HPDE6-E6E7 (cell line): Measurements from ENCODE around the gene ZC3H12C.

Source experiments
- DNase-seq: peaks from one replicate; pipeline ENCODE4 v3.0.0; 2011; ENCODE audit warnings: missing footprints; ENCODE audit errors: extremely low spot score

ZC3H12C gene

GRCh38 chr11:110152199-110152598 lies 59.0 kb downstream of the ZC3H12C start:
- DNase-seq: no peak

GRCh38 chr11:110153474-110153873 lies 60.3 kb downstream of the ZC3H12C start:
- no peak for DNase-seq

GRCh38 chr11:110156503-110156902 lies 63.3 kb downstream of the ZC3H12C start:
- no peak for DNase-seq

GRCh38 chr11:110158317-110159200 lies 65.4 kb downstream of the ZC3H12C start:
- no peak for DNase-seq

GRCh38 chr11:110159476-110159875 lies 66.3 kb downstream of the ZC3H12C start:
- DNase-seq: no peak

- DNase-seq: no peak
Measured at GRCh38 chr11:110160016-110160415, 66.8 kb downstream of the ZC3H12C start.

GRCh38 chr11:110160437-110160836 lies 67.2 kb downstream of the ZC3H12C start:
- no peak for DNase-seq

GRCh38 chr11:110161061-110161460 lies 67.9 kb downstream of the ZC3H12C start:
- no peak for DNase-seq

GRCh38 chr11:110162216-110162615 lies 69.0 kb downstream of the ZC3H12C start:
- DNase-seq: no peak

- no peak for DNase-seq
Measured at GRCh38 chr11:110165039-110165925, 72.1 kb downstream of the ZC3H12C start.

- DNase-seq: no peak
Measured at GRCh38 chr11:110168033-110168803, 75.0 kb downstream of the ZC3H12C start.

GRCh38 chr11:110169738-110170137 lies 76.5 kb downstream of the ZC3H12C start:
- DNase-seq: no peak

- DNase-seq: no peak
Measured at GRCh38 chr11:110172468-110173065, 79.4 kb downstream of the ZC3H12C start.

- DNase-seq: peak; percentile 56
Measured at GRCh38 chr11:110173811-110174644, 80.8 kb downstream of the ZC3H12C start.

- DNase-seq: no peak
Measured at GRCh38 chr11:110174645-110175310, 81.6 kb downstream of the ZC3H12C start.

GRCh38 chr11:110176366-110177085 lies 83.3 kb downstream of the ZC3H12C start:
- no peak for DNase-seq

GRCh38 chr11:110177086-110177456 lies 83.9 kb downstream of the ZC3H12C start:
- no peak for DNase-seq

GRCh38 chr11:110179064-110179463 lies 85.9 kb downstream of the ZC3H12C start:
- DNase-seq: no peak

GRCh38 chr11:110182886-110183285 lies 89.7 kb downstream of the ZC3H12C start:
- no peak for DNase-seq
